Kidney capillary endothelial cell (primary cell): Measurements from ENCODE around the gene NME8.

Experiments used
- DNase-seq: peaks from one replicate; pipeline ENCODE4 v3.0.0-alpha.2; 2018; ENCODE audit warnings: low spot score

NME8 gene

GRCh38 chr7:37942934-37943610 is 94.7 kb downstream of the NME8 start:
- DNase-seq = no peak

DNA sequence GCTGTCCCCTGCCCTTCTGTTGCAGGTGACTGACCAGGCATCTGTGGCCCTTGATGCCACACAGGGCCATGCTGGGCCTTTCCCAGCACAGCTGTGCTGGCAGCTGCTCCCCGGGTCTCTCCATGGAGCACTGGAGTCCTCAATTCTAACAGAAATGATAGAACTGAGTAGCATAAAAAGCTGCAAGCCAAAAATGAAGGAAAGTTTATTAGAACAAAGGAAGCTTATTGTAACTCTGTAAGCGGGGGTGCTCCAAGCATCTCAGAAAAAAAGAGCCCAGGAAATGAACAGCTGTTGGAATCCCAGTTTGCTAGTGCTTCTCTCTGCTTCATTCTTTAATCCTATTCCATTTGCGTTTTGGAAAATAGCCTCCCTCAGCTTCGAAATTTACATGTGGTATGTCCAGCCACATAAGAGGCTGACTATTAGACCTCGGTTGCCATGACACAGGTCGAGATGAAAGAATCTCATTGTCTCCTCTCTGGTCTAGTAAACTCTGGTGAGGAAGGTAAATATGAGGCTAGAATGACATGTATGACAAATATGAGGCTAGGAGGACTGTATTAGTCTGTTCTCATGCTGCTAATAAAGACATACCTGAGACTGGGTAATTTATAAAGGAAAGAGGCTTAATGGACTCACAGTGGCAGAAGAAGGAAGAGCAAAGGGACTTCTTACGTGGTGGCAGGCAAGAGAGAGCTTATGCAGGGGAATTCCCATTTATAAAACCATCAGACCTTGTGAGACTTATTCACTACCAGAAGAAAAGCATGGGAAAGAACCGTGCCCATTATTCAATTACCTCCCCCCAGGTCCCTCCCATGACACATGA is 95.7 kb downstream of the NME8 start:
- no peak for DNase-seq

- no peak for DNase-seq
These were observed 96.3 kb downstream of the NME8 start for GRCh38 chr7:37944737-37945054.

DNA sequence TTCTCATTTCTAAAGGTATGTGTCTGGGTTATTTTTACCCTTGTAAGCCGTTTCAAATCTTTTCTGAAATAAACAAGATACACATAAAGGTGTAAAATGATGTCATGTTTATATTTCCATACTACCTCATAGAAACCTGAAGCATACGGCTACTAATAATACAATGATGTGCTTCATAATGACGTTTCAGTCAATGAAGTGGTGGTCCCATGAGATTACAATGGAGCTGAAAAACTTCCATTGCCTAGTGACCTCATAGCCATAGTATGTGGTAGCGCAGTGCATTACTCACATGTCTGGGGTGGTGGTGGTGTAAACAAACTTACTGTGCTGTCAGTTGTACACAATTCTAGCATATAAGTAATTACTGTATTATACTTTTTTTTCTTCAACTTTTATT is 96.9 kb downstream of the NME8 start:
- no peak for DNase-seq

DNA sequence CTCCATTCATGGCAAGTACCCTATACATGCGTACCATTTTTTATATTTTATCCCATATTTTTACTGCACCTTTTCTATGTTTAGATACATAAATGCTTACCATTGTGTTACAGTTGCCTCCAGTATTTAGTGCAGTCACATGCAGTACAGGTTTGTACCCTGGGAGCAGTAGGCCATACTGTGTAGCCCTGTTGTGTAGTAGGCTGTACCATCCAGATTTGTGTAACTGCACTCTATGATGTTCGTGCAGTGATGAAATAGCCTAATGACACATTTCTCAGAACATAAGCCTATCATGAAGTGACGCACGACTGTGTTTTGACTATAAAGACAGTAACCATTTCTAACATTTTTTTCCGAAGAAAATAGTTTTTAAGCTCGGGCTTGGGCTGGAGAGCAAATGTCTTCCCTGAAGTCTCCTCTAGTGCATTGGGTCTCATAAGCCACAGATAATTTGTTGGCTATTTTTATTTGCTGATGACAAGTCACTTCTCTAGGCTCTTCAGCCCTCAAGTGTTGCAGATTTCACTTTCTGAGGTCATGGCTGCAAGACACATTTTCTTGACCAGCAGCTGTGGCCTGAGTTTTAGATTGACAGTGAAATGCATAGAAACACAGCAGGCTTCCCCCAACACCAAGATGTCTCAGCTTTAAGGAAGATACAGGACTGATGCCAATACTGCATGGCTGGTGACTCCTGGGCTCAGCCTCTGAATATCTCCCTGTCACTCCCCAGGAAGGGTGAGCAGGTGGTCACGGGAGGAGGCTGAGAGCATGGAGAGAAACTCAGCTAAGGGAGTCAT is 98.9 kb downstream of the NME8 start:
- DNase-seq = no peak

GRCh38 chr7:37947941-37948210 is 99.5 kb downstream of the NME8 start:
- no peak for DNase-seq
